Mucosa of descending colon (tissue), 3 donors: ENCODE measurements around the gene POU6F2. TPM values are rescaled to one million over a fixed set of nuclear protein-coding genes. Genes with fewer than 3 reads are reported as not detected.

Experiments used
- ATAC-seq: fragments of 200-7000 bp; cut with Tn5 transposase; one replicate; pipeline ENCODE4 v1.9.1; 2020; ENCODE audit warnings: mild to moderate bottlenecking, moderate library complexity
- DNase-seq, 3 donors: peaks; one replicate each; pipeline ENCODE4 v3.0.0-alpha.2; 2020
- H3K36me3 ChIP-seq: fragments of 200-600 bp; one replicate; pipeline ENCODE4 v1.8.0; 2021; ENCODE audit warnings: low read depth, mild to moderate bottlenecking
- H3K4me1 ChIP-seq: fragments of 200-600 bp; one replicate; pipeline ENCODE4 v1.8.0; 2021; ENCODE audit warnings: low read depth, mild to moderate bottlenecking
- H3K4me3 ChIP-seq: fragments of 200-600 bp; one replicate; pipeline ENCODE4 v1.8.0; 2021; ENCODE audit warnings: mild to moderate bottlenecking
- H3K9me3 ChIP-seq: fragments of 200-600 bp; one replicate; pipeline ENCODE4 v1.8.0; 2021; ENCODE audit warnings: mild to moderate bottlenecking
- CTCF ChIP-seq: fragments of 200-600 bp; IDR thresholded peaks from one replicate; pipeline ENCODE4 v1.8.0; 2022; ENCODE audit warnings: antibody characterized with exemption, mild to moderate bottlenecking
- intact Hi-C, 2 donors: fragments of 100-400 bp; cut with DNase I in 1 of 2; cut with micrococcal nuclease in 1 of 2; formaldehyde crosslinking; loops; one replicate each; pipeline versions ENCODE4 v1.11.0 to v1.11.1; 2022; cut with DNase I, micrococcal nuclease
- total RNA-seq, 3 donors: library from RNA; stranded (reverse); fragmentation: NEBNext Ultra II Directional in 2 of 3; extraction: Animal tissue kit (Norgen Biotek cat#: 25700) in 2 of 3; gene quantifications; one replicate each; pipeline versions ENCODE4 v1.2.1 to v1.2.4, GENCODE V29; 2021 to 2023
- donor health status: DM: no; HTN: no; CAD: no; lungs with moderate emphysema.
- donor health status: DM: no; HTN: no; CAD: no.
- donor health status: DM: no; HTN: yes; CAD: no.

POU6F2 gene
- total RNA-seq, 3 donors from 2014 or later = 0.90 TPM; not detected in 2

GRCh38 chr7:39360766-39361165 is 383.1 kb downstream of the POU6F2 start:
- no peak for TF ChIP-seq CTCF
- ATAC-seq (no peak), DNase-seq (no peak)
- intact Hi-C loops = no loop called here
- H3K36me3 ChIP-seq = no peaks in the 10 kb centered on the region
- H3K4me3 ChIP-seq = no peak overlapping the region
- H3K9me3 ChIP-seq = no peaks in the 10 kb centered on the region
- H3K4me1 ChIP-seq = no peaks in the 10 kb centered on the region

GRCh38 chr7:39365751-39366295 is 388.1 kb downstream of the POU6F2 start:
- Histone ChIP-seq H3K4me3 (no peak overlapping the region), H3K9me3 (no peaks in the 10 kb centered on the region), H3K36me3 (no peaks in the 10 kb centered on the region), H3K4me1 (no peaks in the 10 kb centered on the region)
- no peak for TF ChIP-seq CTCF
- ATAC-seq = no peak
- intact Hi-C loops = no loop called here
- DNase-seq = no peak

- Histone ChIP-seq H3K36me3 (no peaks in the 10 kb centered on the region), H3K4me3 (no peak overlapping the region), H3K4me1 (no peaks in the 10 kb centered on the region), H3K9me3 (no peaks in the 10 kb centered on the region)
- no peak for DNase-seq
- ATAC-seq = no peak
- intact Hi-C loops = no loop called here
- no peak for TF ChIP-seq CTCF
Measured at GRCh38 chr7:39367451-39367850, 389.7 kb downstream of the POU6F2 start.

- Histone ChIP-seq H3K4me1 (no peaks in the 10 kb centered on the region), H3K4me3 (no peak overlapping the region), H3K36me3 (no peaks in the 10 kb centered on the region), H3K9me3 (no peaks in the 10 kb centered on the region)
- ATAC-seq (no peak), DNase-seq (no peak)
- no peak for TF ChIP-seq CTCF
- intact Hi-C loops = no loop called here
Measured at GRCh38 chr7:39367943-39368342, 390.2 kb downstream of the POU6F2 start.

- no peaks in the 10 kb centered on the region for H3K36me3 ChIP-seq
- no peaks in the 10 kb centered on the region for H3K9me3 ChIP-seq
- DNase-seq (no peak), ATAC-seq (no peak)
- no peak for TF ChIP-seq CTCF
- no peak overlapping the region for H3K4me3 ChIP-seq
- H3K4me1 ChIP-seq = no peaks in the 10 kb centered on the region
- intact Hi-C loops = no loop called here
Measured at GRCh38 chr7:39372383-39372782, 394.7 kb downstream of the POU6F2 start.
